GM21367 (cell line): Measurements from ENCODE around the gene RAB31.
"Not testable (repeated sequence)": the region's sequence is repeated elsewhere in the genome, so short reads cannot be mapped to it uniquely, and the experiment has no call there.

Experiments
- ATAC-seq: cut with Tn5 transposase; IDR thresholded peaks from one replicate; pipeline ENCODE4 v1.9.1; 2021; ENCODE audit not compliant: unreplicated experiment

The RAB31 gene

DNA sequence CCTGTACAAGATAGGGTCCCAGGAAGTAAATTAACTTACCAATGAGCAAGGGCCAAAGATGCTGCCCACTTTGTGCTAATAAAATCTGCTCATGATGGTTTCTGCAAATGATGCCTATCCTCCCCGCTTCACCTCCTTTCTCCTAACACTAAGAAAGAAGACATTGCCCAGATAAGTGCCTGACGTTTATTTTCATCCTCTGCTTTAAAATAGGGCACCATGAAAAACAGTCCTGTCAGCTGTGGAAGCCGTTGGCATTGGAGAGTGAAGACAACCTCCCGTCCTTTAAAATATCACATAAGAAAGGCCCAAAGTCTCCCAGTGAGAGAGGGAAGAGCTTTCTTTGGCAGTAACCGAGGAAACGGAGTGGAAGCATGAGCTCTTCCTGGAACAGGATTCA lies 176.0 kb downstream of the RAB31 start:
- ATAC-seq = no peak

DNA sequence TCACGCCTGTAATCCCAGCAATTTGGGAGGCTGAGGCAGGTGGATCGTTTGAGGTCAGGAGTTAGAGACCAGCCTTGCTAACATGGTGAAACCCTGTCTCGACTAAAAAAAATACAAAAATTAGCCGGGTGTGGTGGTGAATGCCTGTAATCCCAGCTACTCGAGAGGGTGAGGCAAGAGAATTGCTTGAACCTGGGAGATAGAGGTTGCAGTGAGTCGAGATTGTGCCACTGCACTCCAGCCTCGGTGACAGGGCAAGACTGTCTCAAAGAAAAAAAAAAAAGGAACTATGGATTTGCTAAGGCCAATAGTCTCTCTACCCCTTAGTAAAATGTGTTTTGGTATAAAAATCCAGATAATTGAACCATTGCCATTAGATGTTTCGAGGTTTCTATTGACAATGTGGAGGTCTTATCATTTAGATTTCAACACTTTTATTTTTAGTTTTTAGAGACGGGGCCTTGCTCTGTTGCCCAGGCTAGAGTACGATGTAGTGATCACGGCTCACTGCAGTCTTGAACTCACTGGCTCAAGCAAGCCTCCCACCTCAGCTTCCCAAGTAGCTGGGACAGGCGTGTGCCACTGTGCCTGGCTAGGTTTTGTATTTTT lies 176.5 kb downstream of the RAB31 start:
- no peak for ATAC-seq

GRCh38 chr18:9885170-9886004 lies 177.3 kb downstream of the RAB31 start, which contains the start of gene TXNDC2:
TXNDC2 (plus strand) TSS chr18:9885973; CDS start chr18:9886681, 708 bp downstream.
- ATAC-seq = no peak

DNA sequence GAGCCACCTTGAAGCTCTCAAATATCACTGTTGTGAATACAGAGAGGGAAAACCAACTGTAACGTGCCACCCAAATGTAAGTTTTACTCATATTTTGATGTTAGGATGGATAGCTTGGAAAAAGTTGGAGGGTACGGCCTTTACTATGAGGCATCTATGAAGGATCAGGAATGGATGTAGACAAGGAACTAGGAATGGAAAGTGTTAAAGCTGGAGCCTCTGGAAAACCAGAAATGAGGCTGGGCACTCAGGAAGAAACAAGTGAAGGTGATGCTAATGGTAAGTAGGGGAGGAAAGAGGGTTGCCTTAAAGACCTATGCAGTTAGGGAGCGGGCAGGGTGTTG lies 177.9 kb downstream of the RAB31 start:
- no peak for ATAC-seq

DNA sequence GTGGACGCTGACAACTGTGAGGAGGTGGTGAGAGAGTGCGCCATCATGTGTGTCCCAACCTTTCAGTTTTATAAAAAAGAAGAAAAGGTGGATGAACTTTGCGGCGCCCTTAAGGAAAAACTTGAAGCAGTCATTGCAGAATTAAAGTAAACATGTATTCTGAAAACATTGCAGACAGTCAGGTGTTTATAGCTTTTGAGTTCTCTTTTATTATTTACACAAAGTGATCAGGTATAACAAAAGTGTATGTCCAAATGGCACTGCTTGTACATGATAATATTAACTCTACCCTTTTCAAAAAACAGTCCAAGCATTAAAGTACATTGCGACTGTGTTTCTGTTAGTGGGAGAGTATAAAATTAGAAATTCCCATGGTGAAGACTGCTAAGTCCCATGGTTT lies 179.9 kb downstream of the RAB31 start:
- no peak for ATAC-seq

GRCh38 chr18:9890196-9890595 lies 182.1 kb downstream of the RAB31 start:
- no peak for ATAC-seq

GRCh38 chr18:9890957-9891356 lies 182.9 kb downstream of the RAB31 start:
- ATAC-seq = no peak

- ATAC-seq = not testable (repeated sequence)
Observed at GRCh38 chr18:9891515-9891914, 183.4 kb downstream of the RAB31 start.

GRCh38 chr18:9894454-9895068 lies 186.5 kb downstream of the RAB31 start:
- no peak for ATAC-seq

DNA sequence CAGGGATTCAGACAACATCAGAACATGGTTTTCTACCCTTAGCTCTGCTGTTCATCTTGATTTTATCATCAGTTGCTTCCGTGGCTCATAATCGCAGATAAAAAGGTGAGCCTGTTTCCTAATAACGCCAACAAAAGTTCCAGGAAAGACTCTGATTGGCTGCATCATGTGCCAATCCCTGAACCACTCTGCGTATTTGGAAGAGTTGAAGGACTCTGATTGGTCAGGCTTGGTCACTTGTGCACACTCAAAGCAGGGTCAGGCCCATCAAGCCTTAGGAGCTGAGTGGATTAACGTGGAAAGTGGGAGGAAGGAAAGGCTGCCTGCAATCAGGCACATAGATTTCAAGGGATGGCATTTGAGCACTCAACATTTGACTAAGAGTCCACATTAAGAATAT lies 189.0 kb downstream of the RAB31 start:
- no peak for ATAC-seq

GRCh38 chr18:9897787-9898291 lies 189.7 kb downstream of the RAB31 start:
- not testable (repeated sequence) for ATAC-seq

DNA sequence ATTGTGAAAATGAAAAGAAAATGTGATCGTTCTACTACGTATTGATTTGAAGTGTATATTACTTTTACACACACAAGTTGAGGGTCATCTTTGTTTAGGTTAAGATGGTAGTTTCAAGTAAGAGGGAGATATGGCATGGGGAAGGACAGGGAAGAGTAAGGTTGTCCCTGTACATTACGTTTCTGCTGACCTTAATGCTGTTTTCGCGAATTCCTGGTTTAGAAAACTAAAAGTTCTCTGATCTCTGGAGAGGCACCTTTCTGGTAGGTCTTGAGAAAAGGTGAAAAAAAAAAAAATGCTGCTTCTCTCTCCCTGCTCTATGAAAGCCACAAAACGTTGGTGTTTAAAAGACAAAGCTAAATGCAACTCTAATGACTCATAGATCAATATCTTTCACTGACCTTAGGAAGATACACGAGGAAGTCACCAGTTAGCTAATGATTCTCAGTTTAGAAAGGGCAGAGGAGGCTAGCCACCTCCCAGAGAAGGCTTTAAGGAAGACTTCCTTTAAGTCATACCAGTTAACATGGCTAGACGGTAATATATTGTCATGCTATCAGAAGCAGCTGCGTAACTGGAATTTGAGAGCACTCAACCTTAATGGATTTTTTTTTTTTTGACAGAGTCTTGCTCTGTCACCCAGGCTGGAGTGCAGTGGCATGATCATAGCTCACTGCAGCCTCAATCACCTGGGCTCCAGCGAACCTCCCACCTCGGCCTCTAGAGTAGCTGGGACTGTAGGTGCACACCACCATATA lies 190.9 kb downstream of the RAB31 start:
- ATAC-seq = no peak

DNA sequence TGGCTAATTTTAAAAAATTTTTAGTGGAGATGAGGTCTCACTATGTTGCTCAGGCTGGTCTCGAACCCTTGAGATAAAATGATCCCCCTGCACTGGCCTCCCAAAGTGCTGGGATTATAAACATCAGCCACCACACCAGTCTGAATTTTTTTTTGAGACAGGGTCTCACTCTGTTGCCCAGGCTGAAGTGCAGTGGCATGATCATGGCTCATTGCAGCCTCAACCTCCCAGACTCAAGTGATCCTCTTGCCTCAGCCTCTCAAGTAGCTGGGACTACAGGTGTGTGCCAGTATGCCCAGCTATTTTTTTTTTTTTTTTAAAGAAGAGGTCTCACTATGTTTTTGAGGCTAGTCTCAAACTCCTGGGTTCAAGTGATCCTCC lies 191.4 kb downstream of the RAB31 start:
- not testable (repeated sequence) for ATAC-seq

- ATAC-seq = no peak
Observed at GRCh38 chr18:9900699-9901098, 192.6 kb downstream of the RAB31 start.

DNA sequence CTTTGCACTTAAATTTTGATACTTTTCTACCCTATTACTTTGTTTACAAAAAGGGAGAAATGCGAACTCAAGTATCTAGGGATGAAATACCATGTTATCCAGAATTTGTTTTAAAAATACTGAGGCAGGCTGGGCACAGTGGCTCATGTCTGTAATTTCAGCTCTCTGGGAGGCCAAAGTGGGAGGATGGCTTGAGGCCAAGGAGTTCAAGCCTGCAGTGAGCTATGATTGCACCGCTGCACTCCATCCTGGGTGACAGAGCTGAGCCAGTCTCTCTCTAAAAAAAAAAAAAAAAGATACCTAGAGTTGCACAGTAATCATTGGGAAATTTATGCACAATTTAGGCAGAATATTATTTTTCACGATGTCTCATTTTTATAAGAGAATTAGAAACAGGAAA lies 193.3 kb downstream of the RAB31 start:
- ATAC-seq = no peak

GRCh38 chr18:9902264-9902663 lies 194.2 kb downstream of the RAB31 start:
- not testable (repeated sequence) for ATAC-seq

DNA sequence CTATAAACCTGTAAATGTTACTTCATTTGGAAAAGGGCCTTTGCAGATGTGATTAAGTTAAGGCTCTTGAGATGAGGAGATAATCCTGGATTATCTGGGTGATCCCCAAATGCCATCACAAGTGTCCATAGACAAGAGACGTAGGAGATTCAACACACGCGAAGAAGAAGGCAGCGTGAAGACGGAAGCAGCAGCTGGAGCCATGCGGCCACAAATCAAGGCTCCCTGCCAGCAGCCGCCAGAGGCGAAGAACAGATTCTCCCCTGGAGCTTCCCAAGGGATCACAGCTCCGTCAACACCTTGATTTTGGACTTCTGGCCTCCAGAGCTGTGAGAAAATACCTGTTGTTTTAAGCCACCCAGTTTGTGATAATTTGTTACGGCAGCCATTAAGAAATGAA lies 194.7 kb downstream of the RAB31 start:
- ATAC-seq = no peak

DNA sequence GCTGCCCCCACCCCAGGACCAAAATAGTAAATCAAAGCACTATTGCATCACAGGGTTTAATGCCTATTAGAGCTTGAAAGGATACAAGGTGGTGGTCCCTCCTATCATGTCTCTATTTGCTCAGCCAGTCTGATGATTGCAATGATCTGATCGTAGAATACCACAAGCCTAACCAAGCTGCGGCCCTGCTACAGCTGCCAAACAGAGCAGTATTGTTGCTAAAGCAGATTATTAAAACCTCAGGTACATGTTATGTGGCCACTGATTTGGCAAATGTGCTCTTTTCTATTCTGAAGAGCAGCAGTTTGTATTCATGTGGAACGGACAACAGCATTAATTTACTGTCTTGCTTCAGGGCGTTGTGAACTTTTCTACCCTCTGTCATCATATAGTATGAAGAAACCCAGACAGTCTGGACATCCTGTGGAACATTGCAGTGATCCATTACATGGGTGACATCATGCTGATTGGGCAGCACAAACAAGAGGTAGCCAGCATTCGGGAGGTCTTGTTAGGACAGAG lies 197.4 kb downstream of the RAB31 start:
- ATAC-seq = no peak

DNA sequence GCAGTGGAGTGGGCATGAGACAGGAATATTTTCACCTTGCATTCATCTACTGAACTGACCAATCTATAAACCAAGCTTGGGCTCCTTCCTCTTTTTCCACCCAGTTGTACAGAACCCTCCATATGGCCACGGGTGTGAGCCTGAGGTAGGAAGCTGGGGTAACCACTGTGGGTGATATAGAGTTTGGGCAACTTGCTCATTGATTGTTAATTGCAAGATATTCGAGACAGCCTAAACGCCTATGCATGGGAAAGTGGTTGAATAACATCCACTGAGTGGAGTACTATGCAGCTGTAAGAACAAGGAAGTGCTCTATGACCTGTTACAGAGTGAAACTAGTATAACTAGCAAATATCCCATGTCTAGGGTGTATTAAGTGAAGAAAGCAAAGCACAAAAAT lies 198.4 kb downstream of the RAB31 start:
- ATAC-seq = no peak

DNA sequence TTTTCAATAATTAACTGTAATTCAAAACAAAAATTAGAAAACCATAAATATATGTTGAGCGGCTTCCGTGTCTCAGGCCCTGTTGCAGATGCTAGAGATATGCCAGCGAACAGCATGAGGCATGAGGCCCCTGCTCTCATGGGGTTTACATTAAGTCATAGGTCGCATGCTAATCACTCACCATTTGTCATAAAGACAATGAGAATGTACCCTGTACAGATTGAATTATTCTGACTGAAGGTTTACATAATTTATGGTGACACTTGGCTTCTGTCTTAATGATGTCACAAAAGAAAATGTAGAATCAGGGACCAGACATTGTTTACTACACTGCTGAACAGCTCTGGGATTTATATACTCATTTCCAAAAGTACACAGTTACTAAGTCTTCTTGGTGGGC lies 199.8 kb downstream of the RAB31 start:
- no peak for ATAC-seq

DNA sequence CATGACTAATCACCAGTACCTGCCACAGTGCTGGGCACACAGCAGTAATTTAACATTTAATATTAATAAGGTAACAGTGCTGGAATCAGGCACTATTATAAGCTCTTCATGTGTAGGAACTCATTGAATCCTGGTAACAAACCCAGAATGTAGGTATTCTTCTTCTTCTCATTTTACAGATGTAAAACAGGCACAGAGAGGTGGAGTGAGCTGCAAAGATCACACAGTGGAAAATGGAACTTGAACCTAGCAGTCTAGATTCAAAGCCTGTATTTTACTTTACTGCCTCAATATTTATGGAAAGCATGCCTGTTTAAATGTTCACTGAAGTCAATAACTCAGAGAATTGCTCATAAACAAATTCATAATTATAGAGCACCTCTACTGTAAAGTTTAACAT lies 202.0 kb downstream of the RAB31 start:
- ATAC-seq = no peak
